OCI-LY1 (cell line): ENCODE measurements around the gene TEX14.
A peak's percentile ranks its signal among the peaks of the same experiment; 100 is the strongest.

Source experiments
- H2AFZ ChIP-seq: fragments of 200-600 bp; sonication (generic), shearing (Covaris generic); 2 replicates; pipeline ENCODE4 v1.6.0; 2014; ENCODE audit warnings: antibody characterized with exemption, mild to moderate bottlenecking, low read length
- H3F3A ChIP-seq: fragments of 200-600 bp; sonication (generic), shearing (Covaris generic); 2 replicates; pipeline ENCODE4 v1.6.0; 2014; ENCODE audit warnings: mild to moderate bottlenecking, antibody characterized with exemption, low read length, moderate library complexity; ENCODE audit not compliant: insufficient read depth
- H3K27ac ChIP-seq: fragments of 200-600 bp; sonication (generic); 2 replicates; pipeline ENCODE4 v1.5.1; 2014; ENCODE audit warnings: low read length, mixed run types, mild to moderate bottlenecking, low read depth; ENCODE audit not compliant: poor library complexity, severe bottlenecking
- H3K27me3 ChIP-seq: fragments of 200-600 bp; sonication (generic); 2 replicates; pipeline ENCODE4 v1.6.0; 2014; ENCODE audit warnings: antibody characterized with exemption, mild to moderate bottlenecking, low read length, moderate library complexity; ENCODE audit not compliant: insufficient read depth
- H3K36me3 ChIP-seq: fragments of 200-600 bp; sonication (generic); 2 replicates; pipeline ENCODE4 v1.6.1; 2014; ENCODE audit warnings: mild to moderate bottlenecking, antibody characterized with exemption, low read length, moderate library complexity, mixed read lengths; ENCODE audit not compliant: insufficient read depth
- H3K4me1 ChIP-seq: fragments of 200-600 bp; sonication (generic); 2 replicates; pipeline ENCODE4 v1.5.1; 2014; ENCODE audit warnings: mild to moderate bottlenecking, low read length, moderate library complexity; ENCODE audit not compliant: insufficient read depth, severe bottlenecking
- H3K4me2 ChIP-seq: fragments of 200-600 bp; sonication (generic), shearing (Covaris generic); 2 replicates; pipeline ENCODE4 v1.6.1; 2014; ENCODE audit warnings: low read length
- H3K4me3 ChIP-seq: fragments of 200-600 bp; sonication (generic); 2 replicates; pipeline ENCODE4 v1.5.1; 2014; ENCODE audit warnings: low read length, low read depth, mild to moderate bottlenecking, mixed read lengths; ENCODE audit not compliant: poor library complexity, severe bottlenecking
- H3K79me2 ChIP-seq: fragments of 200-600 bp; shearing (Covaris generic); 2 replicates; pipeline ENCODE4 v1.6.1; 2016; ENCODE audit warnings: mixed run types, low read length, mixed read lengths; ENCODE audit not compliant: insufficient read depth
- H3K9ac ChIP-seq: fragments of 200-600 bp; sonication (generic), shearing (Covaris generic); 2 replicates; pipeline ENCODE4 v1.6.1; 2014; ENCODE audit warnings: mild to moderate bottlenecking, low read length, mixed read lengths
- H3K9me2 ChIP-seq: fragments of 200-600 bp; sonication (generic), shearing (Covaris generic); 2 replicates; pipeline ENCODE4 v1.6.1; 2014; ENCODE audit warnings: low read depth, mild to moderate bottlenecking, low read length, mixed read lengths
- H3K9me3 ChIP-seq: fragments of 200-600 bp; shearing (Covaris generic); 2 replicates; pipeline ENCODE4 v1.6.1; 2014; ENCODE audit warnings: low read length, mixed read lengths
- H4K20me1 ChIP-seq: fragments of 200-600 bp; sonication (generic), shearing (Covaris generic); 2 replicates; pipeline ENCODE4 v1.6.0; 2016; ENCODE audit warnings: mild to moderate bottlenecking, low read length; ENCODE audit not compliant: insufficient read depth
- EZH2 ChIP-seq: fragments of 200-600 bp; sonication (generic), shearing (Covaris generic); IDR thresholded peaks from 2 replicates; pipeline ENCODE4 v1.8.0; 2017; ENCODE audit warnings: borderline replicate concordance, mixed run types, mild to moderate bottlenecking, antibody characterized with exemption, low read length, moderate library complexity, mixed read lengths
- TF ChIP-seq, protein P1 (sequence below): fragments of 200-600 bp; sonication (generic), shearing (Covaris generic); IDR thresholded peaks from 2 replicates; pipeline ENCODE4 v1.5.1; 2017; ENCODE audit warnings: mild to moderate bottlenecking, antibody characterized with exemption, low read length, moderate library complexity, mixed read lengths

TEX14 gene

DNA sequence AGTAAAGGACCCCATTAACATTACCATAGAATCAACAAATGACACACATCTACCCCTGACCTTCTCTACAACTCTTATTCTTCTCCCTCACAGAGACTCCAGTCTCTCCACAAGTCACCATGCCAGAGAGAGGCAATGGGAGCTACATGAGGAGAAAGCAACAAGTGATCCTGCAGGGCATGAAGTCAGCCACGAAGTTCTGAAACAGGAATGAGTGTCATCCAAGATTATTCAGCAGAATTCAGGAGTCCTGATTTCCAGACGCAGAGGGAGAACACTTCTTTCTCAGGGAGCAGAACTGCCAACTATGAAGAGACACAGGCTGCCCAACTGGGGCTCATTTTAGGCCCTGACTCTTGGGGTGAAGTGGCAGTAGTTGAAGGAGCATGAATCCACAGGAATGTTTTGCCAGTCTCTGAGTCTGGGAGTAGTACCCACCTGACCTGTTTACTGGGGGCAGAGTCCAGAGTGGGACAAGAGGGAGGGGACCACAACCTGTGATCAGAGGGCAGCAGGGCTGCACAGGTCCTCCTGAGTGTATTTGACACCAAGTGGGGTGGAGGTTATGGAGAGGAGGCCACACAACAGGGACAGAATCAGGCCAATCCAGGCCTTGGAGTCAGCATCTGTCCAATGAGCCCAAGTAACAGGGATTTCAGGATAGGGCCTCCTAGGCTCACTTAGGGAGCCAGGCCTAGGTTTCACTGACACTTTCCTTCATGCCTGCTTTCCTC, 175.0 kb downstream of the TEX14 start:
- TF ChIP-seq, protein P1, sequence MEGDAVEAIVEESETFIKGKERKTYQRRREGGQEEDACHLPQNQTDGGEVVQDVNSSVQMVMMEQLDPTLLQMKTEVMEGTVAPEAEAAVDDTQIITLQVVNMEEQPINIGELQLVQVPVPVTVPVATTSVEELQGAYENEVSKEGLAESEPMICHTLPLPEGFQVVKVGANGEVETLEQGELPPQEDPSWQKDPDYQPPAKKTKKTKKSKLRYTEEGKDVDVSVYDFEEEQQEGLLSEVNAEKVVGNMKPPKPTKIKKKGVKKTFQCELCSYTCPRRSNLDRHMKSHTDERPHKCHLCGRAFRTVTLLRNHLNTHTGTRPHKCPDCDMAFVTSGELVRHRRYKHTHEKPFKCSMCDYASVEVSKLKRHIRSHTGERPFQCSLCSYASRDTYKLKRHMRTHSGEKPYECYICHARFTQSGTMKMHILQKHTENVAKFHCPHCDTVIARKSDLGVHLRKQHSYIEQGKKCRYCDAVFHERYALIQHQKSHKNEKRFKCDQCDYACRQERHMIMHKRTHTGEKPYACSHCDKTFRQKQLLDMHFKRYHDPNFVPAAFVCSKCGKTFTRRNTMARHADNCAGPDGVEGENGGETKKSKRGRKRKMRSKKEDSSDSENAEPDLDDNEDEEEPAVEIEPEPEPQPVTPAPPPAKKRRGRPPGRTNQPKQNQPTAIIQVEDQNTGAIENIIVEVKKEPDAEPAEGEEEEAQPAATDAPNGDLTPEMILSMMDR = no peak
- no peak for TF ChIP-seq EZH2
- Histone ChIP-seq H3K27me3 (no peaks in the 10 kb centered on the region), H3K9ac (peak overlapping the region; percentile 83), H3K4me2 (peak overlapping the region; percentile 81), H3F3A (no peaks in the 10 kb centered on the region), H3K36me3 (peaks cover 12% of the 10 kb centered on the region; the same call in 1 of the 2 replicates), H3K4me3 (peak overlapping the region; percentile 75), H3K9me3 (no peaks in the 10 kb centered on the region), H3K9me2 (no peaks in the 10 kb centered on the region), H4K20me1 (no peaks in the 10 kb centered on the region), H3K79me2 (no peaks in the 10 kb centered on the region), H3K27ac (peak overlapping the region; percentile 67), H3K4me1 (peaks cover 45% of the 10 kb centered on the region), H2AFZ (no peak overlapping the region)

DNA sequence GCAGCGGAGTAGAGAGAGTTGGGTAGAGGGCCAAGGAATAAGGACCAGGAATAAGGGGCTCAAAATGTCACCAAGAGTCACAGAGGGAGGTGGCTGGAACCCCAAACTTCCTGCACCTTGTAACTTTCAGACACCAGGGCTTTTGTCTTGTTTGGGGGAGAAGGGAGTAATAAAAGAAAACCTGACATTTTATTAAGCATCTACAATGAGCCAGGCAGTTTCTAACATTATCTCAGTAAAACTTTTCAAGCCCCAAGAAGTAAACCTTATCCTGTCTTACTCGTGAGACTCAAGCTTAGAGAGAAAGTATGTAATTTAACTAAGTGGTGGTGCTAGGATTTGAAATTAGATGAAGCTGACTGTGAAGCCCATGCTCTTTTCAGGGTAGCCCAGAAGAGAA, 176.6 kb downstream of the TEX14 start:
- no peaks in the 10 kb centered on the region for H3K79me2 ChIP-seq
- H3K4me2 ChIP-seq = peak overlapping the region; percentile 80
- peak overlapping the region; percentile 67 for H3K27ac ChIP-seq

DNA sequence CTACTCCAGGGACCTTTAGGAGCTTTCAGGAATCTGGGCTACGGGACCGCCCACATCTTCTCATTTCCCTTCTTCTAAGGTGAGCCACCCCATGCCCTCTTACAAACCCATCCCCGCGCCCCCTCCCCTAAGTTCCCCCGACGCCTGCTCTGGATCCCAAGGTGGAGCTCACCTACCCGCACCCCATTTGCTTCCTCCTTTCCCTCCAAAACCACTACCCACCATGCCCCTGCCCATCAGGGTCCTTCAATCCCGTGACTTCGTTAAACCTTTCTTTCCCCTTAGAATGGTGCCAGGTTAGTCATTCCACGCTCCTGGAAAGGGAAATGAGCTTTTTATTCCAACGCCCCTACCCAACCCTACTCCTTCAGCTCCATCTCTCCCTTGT, 177.1 kb downstream of the TEX14 start:
- no peaks in the 10 kb centered on the region for H3K79me2 ChIP-seq
- peak overlapping the region; percentile 94 for H3K4me3 ChIP-seq
- no peak for TF ChIP-seq EZH2
- TF ChIP-seq, protein P1 = no peak
- H3K36me3 ChIP-seq = peaks cover 33% of the 10 kb centered on the region
- H3K4me2 ChIP-seq = peak overlapping the region; percentile 80
- no peaks in the 10 kb centered on the region for H4K20me1 ChIP-seq
- peak overlapping the region; percentile 81; the same call in 1 of the 2 replicates for H3K9ac ChIP-seq
- no peaks in the 10 kb centered on the region for H3K27me3 ChIP-seq
- H3K4me1 ChIP-seq = peaks cover 45% of the 10 kb centered on the region
- no peak overlapping the region for H2AFZ ChIP-seq
- H3F3A ChIP-seq = no peaks in the 10 kb centered on the region
- no peaks in the 10 kb centered on the region for H3K9me3 ChIP-seq
- no peaks in the 10 kb centered on the region for H3K9me2 ChIP-seq
- H3K27ac ChIP-seq = no peak overlapping the region

More for the DNA sequence above, 176.6 kb downstream of the TEX14 start:
- no peaks in the 10 kb centered on the region for H3F3A ChIP-seq
- peaks cover 28% of the 10 kb centered on the region for H3K36me3 ChIP-seq
- no peaks in the 10 kb centered on the region for H3K9me3 ChIP-seq
- no peaks in the 10 kb centered on the region for H3K9me2 ChIP-seq
- no peak overlapping the region for H2AFZ ChIP-seq
- peak overlapping the region; percentile 94 for H3K4me3 ChIP-seq
- peaks cover 45% of the 10 kb centered on the region for H3K4me1 ChIP-seq
- H4K20me1 ChIP-seq = no peaks in the 10 kb centered on the region
- no peak for TF ChIP-seq EZH2
- TF ChIP-seq, protein P1 = no peak
- H3K27me3 ChIP-seq = no peaks in the 10 kb centered on the region
- H3K9ac ChIP-seq = no peak overlapping the region; the same call in 1 of the 2 replicates
